Ishikawa (cell line): ENCODE measurements around the gene TMEM164.

Experiments used
- CEBPB ChIP-seq: IDR thresholded peaks from 2 replicates; pipeline ENCODE4 v1.6.1; 2012
- CREB1 ChIP-seq: IDR thresholded peaks from 2 replicates; pipeline ENCODE4 v1.6.1; 2012; ENCODE audit warnings: low read depth
- EGR1 ChIP-seq: IDR thresholded peaks from 2 replicates; pipeline ENCODE4 v1.6.1; 2012
- EP300 ChIP-seq: IDR thresholded peaks from 2 replicates; pipeline ENCODE4 v1.6.1; 2012; ENCODE audit warnings: borderline replicate concordance
- FOXM1 ChIP-seq: IDR thresholded peaks from 2 replicates; pipeline ENCODE4 v1.6.1; 2012; ENCODE audit warnings: low read depth, borderline replicate concordance
- NFIC ChIP-seq: IDR thresholded peaks from 2 replicates; pipeline ENCODE4 v1.6.1; 2012
- RAD21 ChIP-seq: IDR thresholded peaks from 2 replicates; pipeline ENCODE4 v1.6.1; 2012; ENCODE audit warnings: low read depth
- TAF1 ChIP-seq: IDR thresholded peaks from 2 replicates; pipeline ENCODE4 v1.6.1; 2012; ENCODE audit warnings: low read depth, mild to moderate bottlenecking
- TCF12 ChIP-seq: IDR thresholded peaks from 2 replicates; pipeline ENCODE4 v1.6.1; 2012; ENCODE audit warnings: low read depth
- TEAD4 ChIP-seq: IDR thresholded peaks from 2 replicates; pipeline ENCODE4 v1.6.1; 2012
- YY1 ChIP-seq: IDR thresholded peaks from 2 replicates; pipeline ENCODE4 v1.6.1; 2012; ENCODE audit warnings: low read depth
- ZBTB7A ChIP-seq: IDR thresholded peaks from 2 replicates; pipeline ENCODE4 v1.6.1; 2012; ENCODE audit warnings: low read depth
- TF ChIP-seq, protein P1 (sequence below): IDR thresholded peaks from 2 replicates; pipeline ENCODE4 v1.6.1; 2012
- TF ChIP-seq, protein P2 (sequence below): IDR thresholded peaks from 2 replicates; pipeline ENCODE4 v1.6.1; 2012; ENCODE audit warnings: low read depth, mild to moderate bottlenecking
- TF ChIP-seq, protein P3 (sequence below): IDR thresholded peaks from 2 replicates; pipeline ENCODE4 v1.6.1; 2012

The TMEM164 gene

DNA sequence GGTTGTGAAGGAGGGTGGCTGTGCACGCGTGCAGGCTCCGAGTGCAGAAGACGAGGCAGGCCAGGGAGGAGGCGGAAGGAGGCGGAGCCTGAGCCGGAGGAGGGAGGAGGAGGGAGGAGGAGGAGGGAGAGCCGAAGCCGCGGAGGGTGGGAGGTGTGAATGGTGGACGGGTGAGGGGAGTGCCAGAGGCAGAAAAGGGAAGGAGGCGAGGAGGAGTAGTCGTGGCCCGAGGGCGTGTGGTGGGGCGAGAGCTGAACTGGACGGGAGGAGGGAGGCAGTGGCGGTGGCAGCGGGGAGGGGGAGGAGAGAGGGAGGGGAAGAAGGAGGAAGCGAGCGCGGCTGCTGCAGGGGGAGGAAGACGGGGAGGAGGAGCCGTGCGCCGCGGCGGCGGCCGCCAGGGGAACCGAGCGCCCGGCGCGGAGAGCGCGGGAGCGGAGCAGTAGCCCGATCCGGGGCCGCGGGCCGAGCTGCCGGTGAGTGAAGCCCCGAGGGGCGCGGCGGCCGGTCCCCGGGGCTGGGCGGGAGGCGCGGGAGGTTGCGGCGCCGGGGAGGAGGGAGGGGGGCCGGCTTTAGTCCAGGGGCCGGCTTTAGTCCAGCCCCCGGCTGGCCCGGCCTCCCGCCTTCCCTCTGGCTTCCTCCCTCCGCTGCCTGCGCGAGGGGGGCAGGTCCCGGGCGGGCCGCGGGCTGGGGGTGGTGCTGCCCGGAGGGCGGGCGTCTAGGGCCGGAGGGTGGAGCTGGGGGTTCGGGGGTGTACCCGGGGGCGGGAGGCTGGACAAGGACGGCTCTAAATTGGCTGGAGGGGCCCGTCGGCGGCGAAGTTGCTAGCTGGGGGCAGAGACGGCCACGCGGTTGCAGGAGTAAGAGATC, at the start of gene TMEM164:
TSS of gene TMEM164 (plus strand) at position 815 of the 867 bp plus-strand sequence. CDS start 661 bp downstream, outside the sequence.
- TF ChIP-seq ZBTB7A, result no peak
- TF ChIP-seq RAD21, result no peak
- no peak for TF ChIP-seq NFIC
- TF ChIP-seq YY1, result 0 out of 2 replicates have a peak, but pooled peaks have one; percentile 21
- TF ChIP-seq, protein P1, sequence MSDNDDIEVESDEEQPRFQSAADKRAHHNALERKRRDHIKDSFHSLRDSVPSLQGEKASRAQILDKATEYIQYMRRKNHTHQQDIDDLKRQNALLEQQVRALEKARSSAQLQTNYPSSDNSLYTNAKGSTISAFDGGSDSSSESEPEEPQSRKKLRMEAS, result peak; percentile 75

DNA sequence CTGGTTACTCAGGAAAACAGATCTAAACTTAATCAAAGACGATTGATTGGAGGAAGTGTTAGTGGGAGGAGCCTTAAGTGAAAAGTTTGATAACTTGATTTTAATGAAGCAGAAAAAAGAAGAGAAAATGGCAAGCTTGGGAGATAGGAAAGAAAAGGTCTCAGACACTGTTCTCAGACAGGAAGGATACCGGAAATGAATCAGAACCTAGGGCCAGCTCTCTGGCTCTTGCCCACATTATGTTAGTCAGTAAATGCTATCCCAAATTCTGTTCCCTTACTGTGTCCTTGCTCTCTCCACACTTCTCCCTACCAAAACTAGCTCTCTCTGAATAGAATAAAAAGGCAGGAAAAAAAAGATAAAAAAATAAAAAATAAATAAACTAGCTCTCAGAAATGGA, 48.6 kb upstream of the TMEM164 start:
- no peak for TF ChIP-seq TCF12
- TF ChIP-seq YY1, result no peak

DNA sequence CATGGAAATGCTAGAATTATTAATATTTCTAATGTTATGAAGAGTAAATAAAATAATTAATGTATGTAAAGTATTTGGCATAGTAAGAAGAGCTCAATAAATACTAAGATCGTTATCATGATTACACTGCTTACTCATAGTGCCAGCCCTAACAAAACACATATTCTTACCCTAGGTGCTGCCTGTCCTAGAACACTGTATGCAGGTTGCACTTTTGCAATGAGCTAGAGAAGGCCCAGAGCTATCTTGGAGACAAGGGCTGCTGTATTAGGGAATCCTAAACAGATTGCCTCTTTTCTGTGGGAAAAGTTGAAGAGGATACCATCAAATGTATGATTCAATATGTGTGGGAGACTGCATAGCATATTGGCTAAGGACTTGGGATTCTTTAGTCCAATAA, 48.0 kb upstream of the TMEM164 start:
- TF ChIP-seq ZBTB7A (no peak), TCF12 (no peak), RAD21 (no peak), EGR1 (no peak), TEAD4 (no peak), CREB1 (no peak), NFIC (no peak), YY1 (no peak), EP300 (no peak), CEBPB (no peak), TAF1 (no peak), FOXM1 (no peak)
- TF ChIP-seq, protein P2, sequence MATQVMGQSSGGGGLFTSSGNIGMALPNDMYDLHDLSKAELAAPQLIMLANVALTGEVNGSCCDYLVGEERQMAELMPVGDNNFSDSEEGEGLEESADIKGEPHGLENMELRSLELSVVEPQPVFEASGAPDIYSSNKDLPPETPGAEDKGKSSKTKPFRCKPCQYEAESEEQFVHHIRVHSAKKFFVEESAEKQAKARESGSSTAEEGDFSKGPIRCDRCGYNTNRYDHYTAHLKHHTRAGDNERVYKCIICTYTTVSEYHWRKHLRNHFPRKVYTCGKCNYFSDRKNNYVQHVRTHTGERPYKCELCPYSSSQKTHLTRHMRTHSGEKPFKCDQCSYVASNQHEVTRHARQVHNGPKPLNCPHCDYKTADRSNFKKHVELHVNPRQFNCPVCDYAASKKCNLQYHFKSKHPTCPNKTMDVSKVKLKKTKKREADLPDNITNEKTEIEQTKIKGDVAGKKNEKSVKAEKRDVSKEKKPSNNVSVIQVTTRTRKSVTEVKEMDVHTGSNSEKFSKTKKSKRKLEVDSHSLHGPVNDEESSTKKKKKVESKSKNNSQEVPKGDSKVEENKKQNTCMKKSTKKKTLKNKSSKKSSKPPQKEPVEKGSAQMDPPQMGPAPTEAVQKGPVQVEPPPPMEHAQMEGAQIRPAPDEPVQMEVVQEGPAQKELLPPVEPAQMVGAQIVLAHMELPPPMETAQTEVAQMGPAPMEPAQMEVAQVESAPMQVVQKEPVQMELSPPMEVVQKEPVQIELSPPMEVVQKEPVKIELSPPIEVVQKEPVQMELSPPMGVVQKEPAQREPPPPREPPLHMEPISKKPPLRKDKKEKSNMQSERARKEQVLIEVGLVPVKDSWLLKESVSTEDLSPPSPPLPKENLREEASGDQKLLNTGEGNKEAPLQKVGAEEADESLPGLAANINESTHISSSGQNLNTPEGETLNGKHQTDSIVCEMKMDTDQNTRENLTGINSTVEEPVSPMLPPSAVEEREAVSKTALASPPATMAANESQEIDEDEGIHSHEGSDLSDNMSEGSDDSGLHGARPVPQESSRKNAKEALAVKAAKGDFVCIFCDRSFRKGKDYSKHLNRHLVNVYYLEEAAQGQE, result no peak
- TF ChIP-seq, protein P3, sequence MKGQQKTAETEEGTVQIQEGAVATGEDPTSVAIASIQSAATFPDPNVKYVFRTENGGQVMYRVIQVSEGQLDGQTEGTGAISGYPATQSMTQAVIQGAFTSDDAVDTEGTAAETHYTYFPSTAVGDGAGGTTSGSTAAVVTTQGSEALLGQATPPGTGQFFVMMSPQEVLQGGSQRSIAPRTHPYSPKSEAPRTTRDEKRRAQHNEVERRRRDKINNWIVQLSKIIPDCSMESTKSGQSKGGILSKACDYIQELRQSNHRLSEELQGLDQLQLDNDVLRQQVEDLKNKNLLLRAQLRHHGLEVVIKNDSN, result no peak
- TF ChIP-seq, protein P1, result no peak

DNA sequence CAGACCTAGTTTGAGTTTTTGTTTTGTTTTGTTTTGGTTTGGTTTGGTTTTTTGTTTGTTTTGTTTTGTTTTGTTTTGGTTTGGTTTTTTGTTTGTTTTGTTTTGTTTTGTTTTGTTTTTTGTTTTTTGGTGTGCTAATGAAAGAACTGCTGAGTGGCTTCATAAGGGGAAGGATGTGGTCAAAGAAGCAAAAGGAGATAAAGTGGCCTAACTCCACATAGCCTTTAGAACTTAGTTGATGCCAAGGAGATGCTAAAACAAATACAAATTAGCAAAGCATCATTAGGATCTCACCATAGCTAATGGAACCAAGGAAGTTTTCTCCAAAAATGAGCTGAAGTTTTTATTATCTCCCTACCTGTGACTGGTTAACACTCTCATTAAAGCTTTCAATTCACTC, 44.6 kb upstream of the TMEM164 start:
- TF ChIP-seq FOXM1 (no peak), EGR1 (no peak), NFIC (no peak), RAD21 (no peak), TCF12 (no peak), ZBTB7A (no peak), TEAD4 (no peak), CEBPB (no peak), TAF1 (no peak), EP300 (no peak), YY1 (no peak), CREB1 (no peak)
- TF ChIP-seq, protein P1, result no peak
- TF ChIP-seq, protein P2, result no peak
- TF ChIP-seq, protein P3, result no peak

DNA sequence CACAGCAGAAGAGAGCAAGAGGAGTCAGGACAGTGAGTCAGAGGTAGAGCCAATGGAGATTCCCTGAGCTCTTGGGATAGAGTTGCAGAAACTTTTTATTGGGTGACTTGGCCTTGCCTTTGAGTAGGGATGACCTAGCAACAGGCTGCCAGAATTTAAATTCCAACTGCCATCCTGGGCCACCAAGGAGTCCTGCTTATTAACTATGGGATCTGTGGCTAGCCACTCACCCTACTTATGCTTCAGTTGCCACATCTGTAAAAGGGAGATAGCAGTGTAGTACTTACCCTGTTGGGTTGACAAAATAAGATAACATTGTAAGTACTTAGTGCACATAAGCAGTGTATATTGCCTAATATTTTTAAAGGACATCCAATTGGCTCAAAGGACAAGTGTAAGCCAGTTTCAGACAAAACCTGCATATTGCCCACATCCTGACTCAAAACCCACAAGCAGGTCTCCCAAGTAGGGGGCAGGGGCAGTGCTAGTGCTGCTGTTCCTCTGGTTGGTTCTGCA, 43.5 kb upstream of the TMEM164 start:
- TF ChIP-seq, protein P3, result no peak

DNA sequence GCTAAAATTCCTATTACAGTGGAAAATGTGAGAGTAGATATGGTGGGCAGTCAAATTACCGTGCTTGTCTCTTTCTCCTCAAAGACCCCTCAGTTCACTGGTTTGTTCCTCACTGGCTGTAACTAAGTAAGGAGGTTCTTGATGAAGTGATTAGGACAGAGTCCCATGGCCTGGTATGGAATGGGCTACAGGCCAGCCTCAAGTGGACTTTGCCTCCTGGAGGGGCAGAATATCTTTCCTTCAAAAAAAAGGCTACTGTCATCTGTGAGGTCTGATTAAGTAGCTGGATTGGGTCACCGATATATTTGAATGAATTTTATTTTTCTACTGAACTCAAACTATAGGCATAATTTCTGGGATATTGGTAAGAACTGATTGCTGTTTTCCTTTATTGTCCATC, 38.5 kb upstream of the TMEM164 start:
- TF ChIP-seq TEAD4, result no peak
- no peak for TF ChIP-seq ZBTB7A
- no peak for TF ChIP-seq NFIC
- TF ChIP-seq, protein P3, result no peak
- TF ChIP-seq RAD21, result no peak
- TF ChIP-seq EGR1, result no peak
- no peak for TF ChIP-seq CEBPB
- TF ChIP-seq TAF1, result no peak
- TF ChIP-seq, protein P1, result no peak
- TF ChIP-seq YY1, result no peak
- no peak for TF ChIP-seq EP300
- no peak for TF ChIP-seq TCF12
- TF ChIP-seq, protein P2, result no peak
- no peak for TF ChIP-seq FOXM1
